Parathyroid adenoma (tissue), 2 donors: Measurements from ENCODE around the gene HNRNPDL.

Experiments
- H2AFZ ChIP-seq: fragments of 300-600 bp; sonication (generic); one replicate; pipeline ENCODE4 v1.7.0; 2017; ENCODE audit warnings: antibody characterized with exemption, mild to moderate bottlenecking
- H3K27ac ChIP-seq: fragments of 300-600 bp; sonication (generic); one replicate; pipeline ENCODE4 v1.7.0; 2017
- H3K27me3 ChIP-seq: fragments of 300-600 bp; sonication (generic); one replicate; pipeline ENCODE4 v1.7.0; 2017; ENCODE audit warnings: low read length; ENCODE audit not compliant: control insufficient read depth, insufficient read depth
- H3K36me3 ChIP-seq: fragments of 300-600 bp; sonication (generic); one replicate; pipeline ENCODE4 v1.7.0; 2017; ENCODE audit warnings: low read length; ENCODE audit not compliant: control insufficient read depth, insufficient read depth
- H3K4me1 ChIP-seq: fragments of 300-600 bp; sonication (generic); one replicate; pipeline ENCODE4 v1.7.0; 2017; ENCODE audit warnings: control low read depth
- H3K4me2 ChIP-seq: fragments of 300-600 bp; sonication (generic); one replicate; pipeline ENCODE4 v1.7.0; 2017; ENCODE audit warnings: low read length
- H3K4me3 ChIP-seq: fragments of 300-600 bp; sonication (generic); one replicate; pipeline ENCODE4 v1.7.0; 2017; ENCODE audit warnings: low read depth, low read length
- H3K79me2 ChIP-seq: fragments of 300-600 bp; sonication (generic); one replicate; pipeline ENCODE4 v1.7.0; 2017; ENCODE audit warnings: control low read depth
- H3K9ac ChIP-seq: fragments of 300-600 bp; sonication (generic); one replicate; pipeline ENCODE4 v1.7.0; 2017; ENCODE audit warnings: mild to moderate bottlenecking
- H3K9me3 ChIP-seq: fragments of 300-600 bp; sonication (generic); one replicate; pipeline ENCODE4 v1.7.0; 2017; ENCODE audit warnings: low read length; ENCODE audit not compliant: control insufficient read depth
- TF ChIP-seq, protein P1 (sequence below): fragments of 300-600 bp; sonication (generic); IDR thresholded peaks from one replicate; pipeline ENCODE4 v1.7.0; 2017; ENCODE audit warnings: antibody characterized with exemption, mild to moderate bottlenecking
- donor health status: primary hyperparathyroidism.

The HNRNPDL gene

GRCh38 chr4:82433791-82434190, 3.5 kb upstream of the HNRNPDL start:
- H3K9me3 ChIP-seq, result no peaks in the 10 kb centered on the region
- H3K4me3 ChIP-seq, result no peak overlapping the region
- TF ChIP-seq, protein P1, sequence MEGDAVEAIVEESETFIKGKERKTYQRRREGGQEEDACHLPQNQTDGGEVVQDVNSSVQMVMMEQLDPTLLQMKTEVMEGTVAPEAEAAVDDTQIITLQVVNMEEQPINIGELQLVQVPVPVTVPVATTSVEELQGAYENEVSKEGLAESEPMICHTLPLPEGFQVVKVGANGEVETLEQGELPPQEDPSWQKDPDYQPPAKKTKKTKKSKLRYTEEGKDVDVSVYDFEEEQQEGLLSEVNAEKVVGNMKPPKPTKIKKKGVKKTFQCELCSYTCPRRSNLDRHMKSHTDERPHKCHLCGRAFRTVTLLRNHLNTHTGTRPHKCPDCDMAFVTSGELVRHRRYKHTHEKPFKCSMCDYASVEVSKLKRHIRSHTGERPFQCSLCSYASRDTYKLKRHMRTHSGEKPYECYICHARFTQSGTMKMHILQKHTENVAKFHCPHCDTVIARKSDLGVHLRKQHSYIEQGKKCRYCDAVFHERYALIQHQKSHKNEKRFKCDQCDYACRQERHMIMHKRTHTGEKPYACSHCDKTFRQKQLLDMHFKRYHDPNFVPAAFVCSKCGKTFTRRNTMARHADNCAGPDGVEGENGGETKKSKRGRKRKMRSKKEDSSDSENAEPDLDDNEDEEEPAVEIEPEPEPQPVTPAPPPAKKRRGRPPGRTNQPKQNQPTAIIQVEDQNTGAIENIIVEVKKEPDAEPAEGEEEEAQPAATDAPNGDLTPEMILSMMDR, result no peak

GRCh38 chr4:82432596-82432995, 2.3 kb upstream of the HNRNPDL start:
- no peak overlapping the region for H3K4me3 ChIP-seq
- no peaks in the 10 kb centered on the region for H3K9me3 ChIP-seq
- H3K79me2 ChIP-seq, result peaks cover 28% of the 10 kb centered on the region
- H3K4me1 ChIP-seq, result peaks cover 3% of the 10 kb centered on the region
- no peaks in the 10 kb centered on the region for H3K36me3 ChIP-seq
- no peak overlapping the region for H3K9ac ChIP-seq
- H2AFZ ChIP-seq, result no peak overlapping the region
- H3K4me2 ChIP-seq, result no peak overlapping the region
- no peak overlapping the region for H3K27ac ChIP-seq
- TF ChIP-seq, protein P1, result no peak
- H3K27me3 ChIP-seq, result no peaks in the 10 kb centered on the region

More at GRCh38 chr4:82433791-82434190, 3.5 kb upstream of the HNRNPDL start:
- H3K4me1 ChIP-seq, result no peaks in the 10 kb centered on the region
- no peak overlapping the region for H3K27ac ChIP-seq
- no peak overlapping the region for H2AFZ ChIP-seq
- no peak overlapping the region for H3K4me2 ChIP-seq
- no peaks in the 10 kb centered on the region for H3K27me3 ChIP-seq
- H3K9ac ChIP-seq, result no peak overlapping the region
- no peaks in the 10 kb centered on the region for H3K36me3 ChIP-seq
- peaks cover 22% of the 10 kb centered on the region for H3K79me2 ChIP-seq

GRCh38 chr4:82431831-82432230, 1.6 kb upstream of the HNRNPDL start:
- H3K27me3 ChIP-seq, result no peaks in the 10 kb centered on the region
- no peak overlapping the region for H3K9ac ChIP-seq
- no peak overlapping the region for H3K27ac ChIP-seq
- no peak overlapping the region for H2AFZ ChIP-seq
- H3K9me3 ChIP-seq, result no peaks in the 10 kb centered on the region
- TF ChIP-seq, protein P1, result no peak
- H3K4me2 ChIP-seq, result no peak overlapping the region
- no peaks in the 10 kb centered on the region for H3K36me3 ChIP-seq
- peaks cover 6% of the 10 kb centered on the region for H3K4me1 ChIP-seq
- peaks cover 30% of the 10 kb centered on the region for H3K79me2 ChIP-seq
- H3K4me3 ChIP-seq, result peak overlapping the region; percentile 74

- peak overlapping the region; percentile 88 for H2AFZ ChIP-seq
- H3K4me2 ChIP-seq, result peak overlapping the region; percentile 83
- no peaks in the 10 kb centered on the region for H3K36me3 ChIP-seq
- H3K9ac ChIP-seq, result no peak overlapping the region
- TF ChIP-seq, protein P1, result no peak
- H3K9me3 ChIP-seq, result no peaks in the 10 kb centered on the region
- no peaks in the 10 kb centered on the region for H3K27me3 ChIP-seq
- H3K27ac ChIP-seq, result peak overlapping the region; percentile 94
- H3K4me3 ChIP-seq, result peak overlapping the region; percentile 74
- peaks cover 30% of the 10 kb centered on the region for H3K79me2 ChIP-seq
- H3K4me1 ChIP-seq, result peaks cover 7% of the 10 kb centered on the region
Measured at GRCh38 chr4:82430964-82431745, 893 bp upstream of the HNRNPDL start.
